Caco-2 (cell line): ENCODE measurements around the gene NOS1AP. TPM values are rescaled to one million over a fixed set of nuclear protein-coding genes. Genes with fewer than 3 reads are reported as not detected.

Experiments used
- BruUV-seq: library from RNA; stranded (reverse); fragments of 400-500 nt; replicated peaks from 2 replicates; lab custom pipeline; 2021; lab: Mats Ljungman, UMichigan
- CTCF ChIA-PET: fragments of 300-600 bp; sonication (Branson Sonifier 250); formaldehyde crosslinking; loops from one replicate; lab custom pipeline; 2022; ENCODE audit warnings: antibody characterized with exemption; lab: Charles Lee
- POLR2A ChIA-PET: fragments of 300-600 bp; sonication (Branson Sonifier 250); formaldehyde crosslinking; loops from one replicate; lab custom pipeline; 2022; ENCODE audit warnings: antibody characterized with exemption; lab: Charles Lee
- DNase-seq, 2 experiments: peaks; one replicate each; pipeline versions ENCODE4 v3.0.0 to v3.0.0-alpha.2; 2020 to 2022
- H3K27me3 ChIP-seq: replicated peaks from 2 replicates; pipeline ENCODE4 v1.6.0; 2011; ENCODE audit warnings: low read length; ENCODE audit not compliant: control insufficient read depth, insufficient read depth
- H3K36me3 ChIP-seq: 2 replicates; pipeline ENCODE4 v1.5.1; 2011; ENCODE audit warnings: low read length; ENCODE audit not compliant: control insufficient read depth, insufficient read depth
- H3K4me1 ChIP-seq: fragments of 250-450 bp; sonication (Bioruptor Pico); 2 replicates; pipeline ENCODE4 v1.5.1; 2020; ENCODE audit warnings: mild to moderate bottlenecking
- H3K4me3 ChIP-seq: 2 replicates; pipeline ENCODE4 v1.5.1; 2011; ENCODE audit warnings: low read depth, mild to moderate bottlenecking, control low read depth, low read length
- H3K9me3 ChIP-seq: fragments of 250-450 bp; sonication (Bioruptor Pico); 2 replicates; pipeline ENCODE4 v1.5.1; 2020; ENCODE audit warnings: mild to moderate bottlenecking, moderate library complexity
- H3K27ac Mint-ChIP-seq: one replicate; pipeline ENCODE4 v1.8.0; 2022; ENCODE audit warnings: mixed read lengths; ENCODE audit not compliant: unreplicated experiment
- H3K27me3 Mint-ChIP-seq: one replicate; pipeline ENCODE4 v1.8.0; 2022; ENCODE audit warnings: mixed read lengths; ENCODE audit not compliant: insufficient read depth, unreplicated experiment
- H3K36me3 Mint-ChIP-seq: one replicate; pipeline ENCODE4 v1.8.0; 2022; ENCODE audit warnings: mild to moderate bottlenecking, mixed read lengths; ENCODE audit not compliant: insufficient read depth, unreplicated experiment
- H3K4me1 Mint-ChIP-seq: one replicate; pipeline ENCODE4 v1.8.0; 2022; ENCODE audit warnings: low read depth, mixed read lengths; ENCODE audit not compliant: unreplicated experiment
- H3K4me3 Mint-ChIP-seq: one replicate; pipeline ENCODE4 v1.8.0; 2022; ENCODE audit warnings: mild to moderate bottlenecking, moderate library complexity, mixed read lengths; ENCODE audit not compliant: unreplicated experiment
- H3K9me3 Mint-ChIP-seq: one replicate; pipeline ENCODE4 v1.8.0; 2022; ENCODE audit warnings: mixed read lengths; ENCODE audit not compliant: unreplicated experiment
- CTCF ChIP-seq, 2 experiments: fragments of 200-600 bp in 1 of 2; IDR thresholded peaks; 1 replicate in 1 of 2; 2 replicates in 1 of 2; pipeline versions ENCODE4 v1.5.1 to v1.8.0; 2011 to 2022; ENCODE audit warnings: antibody characterized with exemption in 1 of 2, control low read depth in 1 of 2, inconsistent platforms in 1 of 2, low read depth in 1 of 2, low read length in 1 of 2, mild to moderate bottlenecking in 1 of 2, moderate library complexity in 1 of 2; ENCODE audit not compliant: insufficient read depth in 1 of 2, severe bottlenecking in 1 of 2, unreplicated experiment in 1 of 2
- intact Hi-C: fragments of 100-400 bp; cut with micrococcal nuclease; formaldehyde crosslinking; loops from one replicate; pipeline ENCODE4 v1.10.0; 2022; ENCODE audit not compliant: unreplicated experiment
- total RNA-seq: library from RNA; stranded (reverse); gene quantifications from 2 replicates; pipeline ENCODE4 v1.2.3, GENCODE V29; 2022

The NOS1AP gene
- total RNA-seq, 1 experiment from 2014 or later = 5.5 TPM

- intact Hi-C loops = no loop called here
- no peak for DNase-seq
- H3K36me3 ChIP-seq = no peaks in the 10 kb centered on the region
- no peak overlapping the region for H3K4me3 ChIP-seq
- Mint-ChIP-seq H3K9me3 (no peaks in the 10 kb centered on the region), H3K4me3 (no peak overlapping the region), H3K4me1 (peaks cover 29% of the 10 kb centered on the region), H3K27ac (no peak overlapping the region), H3K27me3 (no peaks in the 10 kb centered on the region), H3K36me3 (peaks cover 6% of the 10 kb centered on the region)
- no TSS peak for BruUV-seq
- ChIA-PET CTCF (no interaction called here), POLR2A (no interaction called here)
- H3K9me3 ChIP-seq = no peaks in the 10 kb centered on the region
- H3K4me1 ChIP-seq = no peaks in the 10 kb centered on the region
- no peaks in the 10 kb centered on the region for H3K27me3 ChIP-seq
- no peak for TF ChIP-seq CTCF (IDR thresholded peaks at IDR 0.05; ENCODE audit: insufficient read depth in 1 of 2, low read depth in 1 of 2, low read length in 1 of 2, severe bottlenecking in 1 of 2, unreplicated experiment in 1 of 2)
These were observed 152.5 kb downstream of the NOS1AP start for GRCh38 chr1:162222014-162222413.

GRCh38 chr1:162222730-162223129 lies 153.2 kb downstream of the NOS1AP start:
- no peaks in the 10 kb centered on the region for H3K9me3 Mint-ChIP-seq
- no TSS peak for BruUV-seq
- H3K4me3 Mint-ChIP-seq = no peak overlapping the region
- H3K9me3 ChIP-seq = no peaks in the 10 kb centered on the region
- DNase-seq = no peak
- TF ChIP-seq CTCF (IDR thresholded peaks at IDR 0.05; ENCODE audit: insufficient read depth in 1 of 2, low read depth in 1 of 2, low read length in 1 of 2, severe bottlenecking in 1 of 2, unreplicated experiment in 1 of 2) = no peak
- peaks cover 1% of the 10 kb centered on the region for H3K36me3 Mint-ChIP-seq
- no peaks in the 10 kb centered on the region for H3K36me3 ChIP-seq
- no peaks in the 10 kb centered on the region for H3K27me3 ChIP-seq
- intact Hi-C loops = no loop called here
- H3K4me1 Mint-ChIP-seq = peaks cover 26% of the 10 kb centered on the region
- CTCF ChIA-PET = no interaction called here
- POLR2A ChIA-PET = no interaction called here
- H3K4me1 ChIP-seq = no peaks in the 10 kb centered on the region
- H3K27ac Mint-ChIP-seq = no peak overlapping the region
- no peak overlapping the region for H3K4me3 ChIP-seq
- H3K27me3 Mint-ChIP-seq = no peaks in the 10 kb centered on the region

GRCh38 chr1:162223488-162223887 lies 154.0 kb downstream of the NOS1AP start:
- POLR2A ChIA-PET = no interaction called here
- no peaks in the 10 kb centered on the region for H3K27me3 ChIP-seq
- TF ChIP-seq CTCF (IDR thresholded peaks at IDR 0.05; ENCODE audit: insufficient read depth in 1 of 2, low read depth in 1 of 2, low read length in 1 of 2, severe bottlenecking in 1 of 2, unreplicated experiment in 1 of 2) = no peak
- peaks cover 25% of the 10 kb centered on the region for H3K4me1 Mint-ChIP-seq
- H3K9me3 ChIP-seq = no peaks in the 10 kb centered on the region
- H3K4me3 ChIP-seq = no peak overlapping the region
- CTCF ChIA-PET = no interaction called here
- no peak overlapping the region for H3K27ac Mint-ChIP-seq
- intact Hi-C loops = no loop called here
- H3K36me3 ChIP-seq = no peaks in the 10 kb centered on the region
- H3K27me3 Mint-ChIP-seq = no peaks in the 10 kb centered on the region
- DNase-seq = no peak
- BruUV-seq = no TSS peak
- no peaks in the 10 kb centered on the region for H3K9me3 Mint-ChIP-seq
- no peak overlapping the region for H3K4me3 Mint-ChIP-seq
- H3K36me3 Mint-ChIP-seq = no peaks in the 10 kb centered on the region
- no peaks in the 10 kb centered on the region for H3K4me1 ChIP-seq
